NK-92 (cell line): ENCODE measurements around the gene VPS35L.

Experiments used
- DNase-seq: peaks from one replicate; lab custom pipeline; 2025; ENCODE audit not compliant: unreplicated experiment; lab: John Stamatoyannopoulos, UW

VPS35L gene, protein sequence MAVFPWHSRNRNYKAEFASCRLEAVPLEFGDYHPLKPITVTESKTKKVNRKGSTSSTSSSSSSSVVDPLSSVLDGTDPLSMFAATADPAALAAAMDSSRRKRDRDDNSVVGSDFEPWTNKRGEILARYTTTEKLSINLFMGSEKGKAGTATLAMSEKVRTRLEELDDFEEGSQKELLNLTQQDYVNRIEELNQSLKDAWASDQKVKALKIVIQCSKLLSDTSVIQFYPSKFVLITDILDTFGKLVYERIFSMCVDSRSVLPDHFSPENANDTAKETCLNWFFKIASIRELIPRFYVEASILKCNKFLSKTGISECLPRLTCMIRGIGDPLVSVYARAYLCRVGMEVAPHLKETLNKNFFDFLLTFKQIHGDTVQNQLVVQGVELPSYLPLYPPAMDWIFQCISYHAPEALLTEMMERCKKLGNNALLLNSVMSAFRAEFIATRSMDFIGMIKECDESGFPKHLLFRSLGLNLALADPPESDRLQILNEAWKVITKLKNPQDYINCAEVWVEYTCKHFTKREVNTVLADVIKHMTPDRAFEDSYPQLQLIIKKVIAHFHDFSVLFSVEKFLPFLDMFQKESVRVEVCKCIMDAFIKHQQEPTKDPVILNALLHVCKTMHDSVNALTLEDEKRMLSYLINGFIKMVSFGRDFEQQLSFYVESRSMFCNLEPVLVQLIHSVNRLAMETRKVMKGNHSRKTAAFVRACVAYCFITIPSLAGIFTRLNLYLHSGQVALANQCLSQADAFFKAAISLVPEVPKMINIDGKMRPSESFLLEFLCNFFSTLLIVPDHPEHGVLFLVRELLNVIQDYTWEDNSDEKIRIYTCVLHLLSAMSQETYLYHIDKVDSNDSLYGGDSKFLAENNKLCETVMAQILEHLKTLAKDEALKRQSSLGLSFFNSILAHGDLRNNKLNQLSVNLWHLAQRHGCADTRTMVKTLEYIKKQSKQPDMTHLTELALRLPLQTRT

GRCh38 chr16:19555186-19555937 lies at the start of gene VPS35L:
Gene VPS35L, plus strand, starts transcription at chr16:19555703. Its CDS starts 27 bp downstream, at chr16:19555730.
- peak; percentile 48 for DNase-seq

GRCh38 chr16:19506965-19507364 lies 48.5 kb upstream of the VPS35L start:
- DNase-seq = no peak

GRCh38 chr16:19507867-19508266 lies 47.6 kb upstream of the VPS35L start:
- no peak for DNase-seq

- no peak for DNase-seq
Measured at GRCh38 chr16:19512297-19512696, 43.2 kb upstream of the VPS35L start.

DNA sequence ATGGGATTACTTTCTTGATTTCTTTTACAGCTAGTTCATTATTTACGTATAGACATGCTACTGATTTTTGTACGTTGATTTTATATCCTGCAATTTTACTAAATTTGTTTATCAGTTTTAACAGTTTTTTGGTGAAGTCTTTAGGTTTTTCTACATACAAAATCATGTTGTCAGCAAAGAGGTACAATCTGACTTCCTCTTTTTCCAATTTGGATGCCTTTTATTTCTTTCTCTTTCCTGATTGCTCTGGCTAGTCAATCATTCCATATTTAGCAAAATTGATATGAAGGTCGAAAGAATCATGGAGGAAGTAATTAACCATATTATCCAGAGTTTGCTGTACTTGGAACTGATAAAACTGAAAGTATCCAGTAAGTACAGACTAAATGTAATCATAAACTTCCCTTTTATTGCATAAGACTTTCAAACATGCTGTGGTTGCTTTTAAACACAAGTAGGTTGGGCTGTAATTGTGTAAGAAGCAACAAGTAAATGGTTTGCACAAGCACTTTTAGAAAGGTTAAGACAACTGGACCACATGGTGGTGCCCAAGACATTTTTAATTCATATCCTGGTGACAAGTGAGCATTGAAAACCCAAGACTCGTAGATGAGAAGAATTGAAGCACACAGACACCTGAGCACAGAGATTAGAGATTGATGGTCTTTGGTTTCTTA lies 42.0 kb upstream of the VPS35L start:
- no peak for DNase-seq

GRCh38 chr16:19515757-19516156 lies 39.7 kb upstream of the VPS35L start:
- no peak for DNase-seq

- no peak for DNase-seq
Measured at GRCh38 chr16:19517424-19518089, 37.9 kb upstream of the VPS35L start.

- no peak for DNase-seq
Measured at GRCh38 chr16:19518388-19518787, 37.1 kb upstream of the VPS35L start.

GRCh38 chr16:19520861-19521331 lies 34.6 kb upstream of the VPS35L start:
- DNase-seq = no peak

DNA sequence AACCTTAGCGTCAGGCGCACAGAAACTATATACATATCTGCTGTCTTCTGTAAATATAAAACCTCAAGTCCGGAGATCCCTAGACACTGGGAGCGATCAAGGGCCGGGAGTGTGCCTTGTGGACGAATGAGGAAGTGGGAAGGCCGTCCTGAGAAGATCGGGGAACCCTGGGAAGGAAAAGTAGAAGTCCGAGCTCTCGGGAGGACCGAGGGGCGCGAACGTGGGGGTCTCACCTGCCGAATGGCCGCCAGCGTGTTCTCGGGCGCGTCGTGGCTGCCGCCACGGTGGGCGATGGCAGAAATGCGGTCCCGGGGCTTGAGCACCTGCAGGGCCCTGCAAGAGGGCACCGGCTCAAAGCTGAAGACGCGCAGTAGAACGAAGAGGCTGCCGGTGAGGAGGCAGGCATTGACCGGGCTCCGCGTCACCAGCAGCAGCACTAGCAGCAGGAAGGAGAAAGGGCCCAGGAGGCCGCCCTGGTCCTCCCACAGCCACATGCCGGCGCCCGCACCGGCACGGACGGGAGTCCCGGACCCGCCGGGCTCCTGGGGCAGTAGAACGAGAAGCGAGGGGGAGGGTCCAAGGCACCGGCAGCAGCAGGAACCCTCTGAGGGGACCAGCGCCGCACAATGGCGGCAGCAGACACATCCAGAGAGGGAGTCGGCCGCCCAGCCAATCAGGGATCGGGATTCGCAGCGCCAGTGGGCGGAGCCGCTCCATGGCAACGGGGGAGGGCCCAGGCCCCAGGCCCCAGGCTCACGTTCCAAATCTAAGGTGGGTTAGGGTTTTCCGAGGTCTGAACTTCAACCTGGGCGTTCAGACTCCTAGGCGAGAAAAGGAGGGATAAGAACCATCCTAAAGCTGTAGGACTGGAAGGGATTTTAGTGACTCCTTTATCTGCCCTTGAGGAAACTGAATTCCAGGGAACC lies 33.8 kb upstream of the VPS35L start, which contains the start of gene GDE1:
Gene GDE1 (minus strand): TSS at position 628 of the 926 bp plus-strand sequence. CDS start 134 bp downstream, at position 494.
- DNase-seq = peak; percentile 67

DNA sequence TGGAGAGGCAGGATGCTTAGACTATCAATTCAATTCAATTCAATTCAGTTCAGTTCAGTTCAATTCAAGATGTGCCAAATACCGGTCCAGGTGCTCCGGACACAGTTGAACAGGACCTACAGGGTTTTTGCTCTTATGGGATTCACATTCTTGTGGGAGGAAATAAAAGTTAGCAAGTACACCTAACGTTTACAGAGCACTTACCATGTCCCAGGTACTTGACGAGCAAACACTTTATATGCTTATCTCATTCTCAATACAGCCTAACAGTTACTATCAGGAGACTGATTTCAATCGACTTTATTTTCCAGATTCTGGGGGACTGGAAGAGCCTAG lies 33.1 kb upstream of the VPS35L start:
- no peak for DNase-seq

- DNase-seq = no peak
Measured at GRCh38 chr16:19522760-19523159, 32.7 kb upstream of the VPS35L start.

DNA sequence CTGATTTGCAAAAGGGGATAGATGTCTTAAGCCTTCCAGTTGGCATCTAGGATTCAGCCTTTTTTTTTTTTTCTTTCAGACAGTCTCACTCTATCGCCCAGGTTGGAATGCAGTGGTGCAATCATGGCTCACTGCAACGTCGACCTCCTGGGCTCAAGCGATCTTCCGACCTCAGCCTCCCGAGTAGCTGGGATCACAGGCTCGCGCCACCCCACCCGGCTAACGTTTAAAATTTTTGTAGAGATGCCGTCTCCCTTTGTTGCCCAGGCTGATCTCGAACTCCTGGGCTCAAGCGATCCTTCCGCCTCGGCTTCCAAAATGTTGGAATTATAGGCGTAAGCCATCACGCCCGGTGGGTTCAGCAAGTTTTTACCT lies 32.3 kb upstream of the VPS35L start:
- no peak for DNase-seq

- peak; percentile 75 for DNase-seq
Measured at GRCh38 chr16:19523559-19524355, 31.7 kb upstream of the VPS35L start, which contains the start of gene CCP110. Gene CCP110, plus strand, starts transcription at chr16:19523942. Its CDS starts 3,940 bp downstream, at chr16:19527882.

GRCh38 chr16:19524356-19524615 lies 31.2 kb upstream of the VPS35L start:
- no peak for DNase-seq

DNA sequence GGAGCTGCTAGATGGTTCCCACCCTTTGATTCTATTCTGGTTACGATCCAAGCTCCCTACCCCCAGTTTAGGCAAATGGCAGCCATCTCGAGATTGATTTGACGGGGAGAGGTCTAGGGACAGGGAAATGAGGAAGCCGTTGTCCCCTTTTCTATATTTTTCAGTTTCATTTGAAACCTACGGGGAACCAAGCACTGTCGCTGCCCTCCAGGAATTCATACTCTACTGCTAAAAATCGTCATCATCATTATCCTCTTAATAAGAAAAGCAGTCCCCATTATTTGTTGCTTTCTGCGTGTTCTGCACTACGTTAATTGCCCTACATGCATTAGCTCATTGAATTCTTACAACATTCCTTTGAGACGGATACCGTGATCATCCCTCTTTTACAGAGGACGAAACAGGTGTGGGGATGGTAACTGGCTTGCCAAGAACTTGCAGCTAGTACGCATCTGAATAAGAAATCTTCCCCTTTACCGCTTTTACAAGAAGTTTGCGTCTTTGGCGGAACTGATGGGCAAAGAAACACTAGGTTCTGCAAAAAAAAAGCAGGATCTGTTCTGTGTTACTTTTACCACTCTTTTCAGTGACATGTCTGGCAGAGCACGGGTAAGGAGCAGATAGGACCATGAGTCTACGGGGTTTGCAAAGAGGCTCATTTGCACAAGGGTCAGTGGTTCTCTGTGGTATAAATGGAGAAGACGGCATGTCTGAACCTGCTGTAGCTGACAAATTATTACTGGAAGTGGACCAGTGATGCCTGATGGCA lies 30.7 kb upstream of the VPS35L start:
- DNase-seq = no peak

GRCh38 chr16:19525385-19525723 lies 30.1 kb upstream of the VPS35L start:
- DNase-seq = no peak

- no peak for DNase-seq
Measured at GRCh38 chr16:19527161-19527560, 28.3 kb upstream of the VPS35L start.
